KOPT-K1 (cell line): Measurements from ENCODE around the gene SLC7A6.

ENCODE experiments used
- H3K27ac ChIP-seq: fragments of 200-600 bp; sonication (generic); 2 replicates; pipeline ENCODE4 v1.5.1; 2016; ENCODE audit warnings: antibody characterized with exemption, mild to moderate bottlenecking, low read depth, low read length; ENCODE audit not compliant: poor library complexity, severe bottlenecking
- H3K36me3 ChIP-seq: fragments of 200-600 bp; sonication (generic); 2 replicates; pipeline ENCODE4 v1.5.1; 2017; ENCODE audit warnings: antibody characterized with exemption, mild to moderate bottlenecking, low read length, moderate library complexity; ENCODE audit not compliant: insufficient read depth
- H3K9me3 ChIP-seq: fragments of 200-600 bp; sonication (generic); 2 replicates; pipeline ENCODE4 v1.5.1; 2017; ENCODE audit warnings: antibody characterized with exemption, low read length, mild to moderate bottlenecking; ENCODE audit not compliant: insufficient read depth, poor library complexity, severe bottlenecking

Gene SLC7A6

GRCh38 chr16:68259007-68259825 is 5.1 kb upstream of the SLC7A6 start:
- H3K27ac ChIP-seq: no peak overlapping the region

DNA sequence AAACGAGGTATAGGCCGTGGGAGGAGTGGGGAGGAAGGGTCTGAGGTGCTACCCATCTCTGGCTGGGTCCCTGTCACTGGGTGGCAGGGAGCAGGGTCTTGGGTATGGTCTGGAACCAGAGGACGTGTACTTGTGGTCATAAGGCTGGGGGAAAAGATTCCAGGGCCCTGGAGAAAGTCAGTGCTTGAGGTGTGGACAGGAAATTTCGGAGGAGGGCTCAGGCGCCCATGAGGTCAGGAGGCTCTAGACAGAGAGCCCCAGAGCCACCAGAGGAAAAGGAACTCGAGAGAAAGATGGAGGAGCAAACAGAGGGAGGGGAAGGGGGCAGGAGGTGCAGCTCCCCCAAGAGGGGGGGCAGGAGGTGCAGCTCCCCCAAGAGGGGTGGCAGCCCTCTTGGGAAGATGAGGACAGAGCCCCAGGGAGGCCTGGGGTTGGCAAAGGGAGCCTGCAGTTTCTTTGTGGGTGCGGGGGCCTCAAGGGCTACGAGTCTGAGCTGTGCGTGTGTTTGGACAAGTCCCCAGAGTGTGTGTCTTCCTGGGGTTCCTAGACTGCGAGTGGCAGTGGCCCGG is 683 bp upstream of the SLC7A6 start:
- Histone ChIP-seq H3K36me3 (0 out of 2 replicates have a peak, but pooled peaks cover 4% of the 10 kb centered on the region), H3K27ac (peak overlapping the region; percentile 57), H3K9me3 (no peaks in the 10 kb centered on the region)

More at GRCh38 chr16:68259007-68259825, 5.1 kb upstream of the SLC7A6 start:
- no peaks in the 10 kb centered on the region for H3K9me3 ChIP-seq
- peaks cover 17% of the 10 kb centered on the region for H3K36me3 ChIP-seq

GRCh38 chr16:68265078-68265920 is 973 bp downstream of the SLC7A6 start:
- H3K9me3 ChIP-seq: no peaks in the 10 kb centered on the region
- H3K27ac ChIP-seq: peak overlapping the region; percentile 57
- H3K36me3 ChIP-seq: 0 out of 2 replicates have a peak, but pooled peaks cover 4% of the 10 kb centered on the region

DNA sequence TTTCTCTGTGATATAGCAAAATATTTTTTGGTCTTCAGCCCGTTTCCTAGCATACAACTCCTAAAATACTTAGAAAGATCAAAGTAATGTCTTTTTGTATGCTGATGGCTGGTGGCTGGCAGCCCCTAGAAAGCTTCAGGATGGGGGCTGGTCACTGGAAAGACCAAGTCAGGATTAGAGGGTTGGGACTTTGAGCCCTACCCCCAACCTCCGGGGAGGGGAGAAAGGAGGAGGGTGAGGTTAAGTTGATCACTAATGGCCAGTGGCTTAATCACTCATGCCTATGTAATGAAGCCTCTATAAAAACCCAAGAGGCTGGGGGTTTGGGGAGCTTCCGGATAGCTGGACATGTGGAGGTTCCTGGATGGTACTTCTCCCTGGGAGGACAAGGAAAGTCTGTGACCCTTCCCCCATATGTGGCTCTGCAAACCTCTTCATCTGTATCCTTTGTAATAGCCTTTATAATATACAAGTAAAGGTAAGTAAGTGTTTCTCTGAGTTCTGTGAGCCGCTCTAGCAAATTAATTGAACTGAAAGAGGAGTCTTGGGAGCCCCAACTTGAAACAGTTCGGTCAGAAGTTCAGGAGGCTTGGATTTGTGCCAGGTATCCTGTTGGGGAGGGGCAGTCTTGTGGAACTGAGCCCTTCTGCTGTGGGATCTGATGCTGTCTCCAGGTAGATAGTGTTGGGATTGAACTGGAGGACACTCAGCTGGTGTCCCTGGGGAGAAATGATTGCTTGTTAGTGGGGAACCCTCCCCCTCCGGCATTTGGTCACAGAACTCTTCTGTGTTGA is 3.5 kb downstream of the SLC7A6 start:
- H3K9me3 ChIP-seq: no peaks in the 10 kb centered on the region

DNA sequence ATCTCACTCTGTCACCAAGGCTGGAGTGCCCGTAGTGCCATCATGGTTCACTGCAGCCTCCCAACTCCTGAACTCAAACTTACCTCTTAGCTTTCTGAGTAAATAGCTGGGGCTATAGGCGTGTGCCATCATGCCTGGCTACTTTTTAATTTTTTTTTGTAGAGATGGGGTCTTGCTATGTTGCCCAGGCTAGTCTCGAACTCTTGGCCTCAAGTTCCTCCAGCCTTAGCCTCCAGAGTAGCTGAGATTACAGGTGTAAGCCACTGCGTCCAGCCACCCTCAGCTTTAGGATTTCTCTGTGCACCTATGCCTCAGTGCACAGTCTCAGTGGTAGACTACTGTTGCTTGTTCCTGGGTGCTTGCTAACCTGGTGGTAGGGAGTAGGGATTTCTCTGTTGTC is 5.5 kb downstream of the SLC7A6 start:
- Histone ChIP-seq H3K27ac (no peak overlapping the region), H3K9me3 (no peaks in the 10 kb centered on the region), H3K36me3 (peaks cover 29% of the 10 kb centered on the region)

More for the DNA sequence above, 3.5 kb downstream of the SLC7A6 start:
- Histone ChIP-seq H3K27ac (no peak overlapping the region), H3K36me3 (peaks cover 14% of the 10 kb centered on the region; the same call in 1 of the 2 replicates)

DNA sequence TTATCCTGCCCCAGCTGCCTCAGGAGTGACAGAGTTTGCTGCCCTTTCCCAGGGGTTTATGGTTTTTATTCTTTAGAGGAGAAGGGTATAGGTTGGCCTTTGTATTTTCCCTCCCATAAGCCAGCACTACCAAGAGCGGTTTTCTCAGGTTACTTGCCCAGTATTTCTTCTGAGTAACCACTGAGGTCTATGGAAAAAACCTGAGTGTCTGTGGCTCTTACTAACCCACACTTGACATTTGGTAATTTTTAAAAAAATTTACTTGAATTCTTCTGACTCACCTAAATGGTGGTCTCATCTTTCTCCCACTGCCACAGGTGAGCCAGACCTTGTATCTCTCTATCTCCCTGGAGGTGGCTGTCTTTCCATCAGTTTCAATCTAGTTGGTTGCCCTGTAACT is 6.0 kb downstream of the SLC7A6 start:
- no peak overlapping the region for H3K27ac ChIP-seq
- no peaks in the 10 kb centered on the region for H3K9me3 ChIP-seq
- peaks cover 32% of the 10 kb centered on the region for H3K36me3 ChIP-seq

DNA sequence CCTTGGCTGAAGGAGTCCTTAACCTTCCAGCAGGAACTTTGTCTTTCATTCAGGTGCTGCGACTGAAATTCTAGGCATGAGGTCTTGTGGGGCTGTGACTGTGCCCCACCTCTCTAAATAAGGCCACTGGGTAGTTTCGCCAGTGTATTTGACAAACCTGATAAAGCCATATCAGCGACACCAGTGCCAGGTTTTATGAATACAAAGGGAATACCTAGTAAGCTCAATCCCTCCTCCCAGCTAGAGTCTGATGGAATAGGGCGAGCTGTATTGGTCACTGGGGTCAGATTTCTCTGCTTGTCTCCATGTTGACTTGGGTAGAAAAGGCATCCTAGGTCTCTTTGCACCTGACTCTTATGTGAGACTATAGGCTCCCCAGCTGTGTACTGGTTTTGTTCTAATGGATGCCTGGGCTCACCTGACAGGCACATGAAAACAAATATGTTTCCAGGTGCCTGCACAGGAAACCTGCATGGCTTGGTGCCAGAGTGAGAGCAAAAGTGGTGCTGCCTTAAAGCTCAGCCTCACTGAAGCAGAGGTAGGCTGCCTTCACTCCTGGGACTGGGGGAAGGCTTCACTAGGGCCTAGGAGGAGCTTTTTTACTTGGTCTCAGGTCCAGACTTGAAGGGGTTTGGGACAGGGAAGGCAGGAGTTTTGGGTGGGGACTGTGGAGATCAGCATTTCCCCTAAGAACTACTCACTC is 8.3 kb downstream of the SLC7A6 start:
- Histone ChIP-seq H3K9me3 (no peaks in the 10 kb centered on the region), H3K27ac (no peak overlapping the region), H3K36me3 (peaks cover 30% of the 10 kb centered on the region)

- Histone ChIP-seq H3K36me3 (peaks cover 28% of the 10 kb centered on the region), H3K9me3 (no peaks in the 10 kb centered on the region), H3K27ac (no peak overlapping the region)
Measured at GRCh38 chr16:68273459-68273858, 9.1 kb downstream of the SLC7A6 start.

DNA sequence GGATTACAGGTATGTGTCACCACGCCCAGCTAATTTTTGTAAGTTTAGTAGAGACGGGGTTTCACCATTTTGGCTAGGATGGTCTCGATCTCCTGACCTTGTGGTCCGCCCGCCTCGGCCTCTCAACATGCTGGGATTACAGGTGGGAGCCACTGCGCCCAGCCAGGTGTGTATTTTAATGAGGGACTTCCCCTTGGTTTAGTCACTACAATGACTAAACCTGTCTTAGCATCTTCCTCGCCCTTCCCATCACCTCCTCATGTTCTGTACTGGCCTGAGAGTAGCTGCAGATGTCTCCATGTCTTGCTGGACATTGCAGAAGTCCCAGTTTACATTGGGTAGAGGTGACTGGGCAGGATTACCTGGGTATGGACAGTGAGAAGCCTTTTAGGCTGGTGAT is 9.6 kb downstream of the SLC7A6 start:
- Histone ChIP-seq H3K9me3 (no peaks in the 10 kb centered on the region), H3K27ac (no peak overlapping the region), H3K36me3 (peaks cover 28% of the 10 kb centered on the region)

GRCh38 chr16:68274441-68274840 is 10.1 kb downstream of the SLC7A6 start:
- no peaks in the 10 kb centered on the region for H3K9me3 ChIP-seq
- H3K27ac ChIP-seq: no peak overlapping the region
- peaks cover 34% of the 10 kb centered on the region for H3K36me3 ChIP-seq

GRCh38 chr16:68275611-68276191 is 11.4 kb downstream of the SLC7A6 start:
- peak overlapping the region; percentile 41 for H3K27ac ChIP-seq
- H3K36me3 ChIP-seq: peaks cover 41% of the 10 kb centered on the region
- H3K9me3 ChIP-seq: no peaks in the 10 kb centered on the region

- H3K27ac ChIP-seq: peak overlapping the region; percentile 41
- peaks cover 39% of the 10 kb centered on the region for H3K36me3 ChIP-seq
- H3K9me3 ChIP-seq: no peaks in the 10 kb centered on the region
Measured at GRCh38 chr16:68276223-68276622, 11.9 kb downstream of the SLC7A6 start.

DNA sequence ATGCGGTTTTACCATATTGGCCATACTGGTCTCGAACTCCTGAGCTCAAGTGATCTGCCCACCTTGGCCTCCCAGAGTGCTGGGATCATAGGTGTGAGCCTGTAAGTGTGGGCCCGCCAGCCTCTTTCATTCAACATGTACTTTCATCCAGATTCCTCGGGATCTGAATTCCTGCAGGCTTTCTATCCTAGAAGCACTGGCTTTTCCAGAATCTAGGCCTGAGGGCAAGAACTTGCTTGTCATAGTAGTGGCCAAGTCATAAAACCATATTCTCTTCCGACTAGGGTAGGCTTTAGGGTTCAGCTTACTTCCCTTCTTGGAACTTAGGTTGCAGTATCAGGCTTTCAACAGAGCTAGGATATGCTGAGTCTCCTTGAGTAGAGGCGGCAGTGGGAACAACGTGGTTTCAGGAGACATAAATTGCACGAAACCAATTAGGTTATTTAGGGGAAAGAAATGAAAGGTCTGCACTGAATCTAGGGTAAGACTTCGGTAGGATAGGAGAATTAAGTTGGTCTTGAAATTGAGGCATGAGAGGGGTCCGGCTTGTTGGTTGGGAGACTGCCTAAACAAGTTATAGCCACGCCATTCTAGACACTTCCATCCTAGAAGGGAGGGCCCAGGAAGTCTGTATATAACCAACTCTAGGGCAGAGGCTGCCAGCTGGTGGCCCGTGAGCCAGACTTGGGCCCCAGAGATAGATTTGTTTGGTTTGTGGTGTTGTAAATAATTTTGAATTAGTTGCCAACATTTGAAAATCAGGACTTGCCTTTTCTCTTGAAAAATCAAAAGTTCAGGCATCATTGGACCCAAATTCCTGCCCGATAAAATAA is 15.6 kb downstream of the SLC7A6 start:
- Histone ChIP-seq H3K27ac (no peak overlapping the region), H3K36me3 (peaks cover 27% of the 10 kb centered on the region)

More for the DNA sequence above, 15.6 kb downstream of the SLC7A6 start:
- H3K9me3 ChIP-seq: no peaks in the 10 kb centered on the region
